ENCODE measurements around the gene MEOX2. TPM values are rescaled to one million over a fixed set of nuclear protein-coding genes. Genes with fewer than 3 reads are reported as not detected.

The MEOX2 gene
- total RNA-seq, 1 experiment from 2014 or later: not detected

- DNase-seq (ENCODE audit: low read depth): no peak
Observed at GRCh38 chr7:15566476-15566875, 120.0 kb downstream of the MEOX2 start.

DNA sequence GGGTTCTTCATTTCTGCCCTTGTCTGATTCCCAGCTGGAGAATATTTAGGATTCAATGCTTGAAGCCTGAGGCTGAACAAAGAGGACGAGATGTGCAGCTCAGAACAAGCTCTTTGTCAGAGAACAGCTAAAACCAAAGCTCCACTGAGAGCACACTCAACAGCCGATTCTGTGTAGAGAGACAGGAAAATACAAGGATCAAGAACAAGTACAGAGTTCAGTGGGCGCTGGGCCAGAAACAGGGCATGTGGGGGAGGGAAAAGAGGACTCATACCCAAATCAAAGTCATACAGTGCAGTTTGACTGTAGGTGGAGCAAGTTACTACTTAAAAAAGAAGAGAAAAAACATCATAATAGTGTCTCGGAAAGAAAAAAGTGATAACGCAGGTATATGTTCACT, 124.6 kb downstream of the MEOX2 start, which contains the start of gene AGMO:
TSS of gene AGMO (minus strand) at position 181 of the 400 bp plus-strand sequence.
- peak; percentile 47 for DNase-seq (ENCODE audit: low read depth)

Other genes with a start within 250 kb of the MEOX2 start
- not detected in 2 replicates for gene AGMO, start 124.7 kb downstream of the MEOX2 start, total RNA-seq (2014; rRNA removed; shearing (Covaris generic))